Measurements from ENCODE around the gene FA2H. TPM values are rescaled to one million over a fixed set of nuclear protein-coding genes. Genes with fewer than 3 reads are reported as not detected.

FA2H gene
- total RNA-seq, 2 donors from 2014 or later = 0.49 TPM; not detected in 1

DNA sequence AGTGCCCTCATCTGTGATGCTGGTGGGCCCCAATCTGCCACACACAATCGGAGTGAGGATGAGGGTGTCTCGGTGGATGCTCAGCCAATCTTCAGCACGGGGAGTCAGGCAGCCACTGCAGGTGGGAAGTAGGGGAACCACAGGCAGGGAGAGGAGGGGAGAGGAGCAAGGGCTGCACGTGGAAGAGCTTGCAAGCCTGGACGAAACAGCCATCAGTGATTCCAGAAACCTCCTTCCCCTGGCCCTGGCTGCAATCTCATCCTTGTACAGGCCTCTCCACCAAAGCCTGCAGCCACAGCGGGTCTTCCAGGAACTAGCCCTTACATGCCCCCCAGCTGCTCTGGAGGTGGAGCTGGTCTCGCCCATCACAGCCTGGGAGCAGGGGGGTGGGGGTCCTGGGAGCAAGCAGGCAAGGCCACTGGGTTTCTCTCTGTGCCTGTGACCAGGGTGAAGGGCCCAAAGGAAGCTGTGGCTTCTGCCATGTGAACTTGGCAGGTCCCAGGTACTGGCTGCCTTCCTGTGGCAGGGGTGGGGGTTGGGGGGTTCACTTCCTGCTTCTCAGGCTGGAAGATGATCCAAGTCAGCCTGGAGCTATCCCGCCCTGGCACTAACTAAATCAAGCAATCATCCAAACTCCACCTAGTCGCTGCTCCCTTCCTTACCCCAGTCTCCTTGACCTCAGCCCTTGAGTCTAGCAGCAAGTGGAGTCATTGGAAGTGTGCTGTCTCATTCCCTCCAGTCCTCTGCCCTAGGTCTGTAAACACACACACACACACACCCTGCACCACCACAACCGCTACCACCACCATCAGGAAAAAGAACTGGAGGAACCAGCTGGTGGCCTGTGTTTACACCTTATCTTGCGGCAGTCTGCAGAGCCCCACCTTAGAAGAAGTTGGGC lies 44.6 kb downstream of the FA2H start:
- Histone ChIP-seq H3K36me3 (no peaks in the 10 kb centered on the region), H3K27ac (no peak overlapping the region), H3K27me3 (replicated peaks; ENCODE audit: insufficient read depth) (no peaks in the 10 kb centered on the region), H3K4me1 (ENCODE audit: control insufficient read depth in 1 of 2, low read depth in 2 of 2) (peaks cover 0 to 6% of the 10 kb centered on the region in 2 donors), H3K9me3 (peaks cover 6% of the 10 kb centered on the region), H3K4me3 (no peak overlapping the region)
- ATAC-seq (ENCODE audit: insufficient number of reproducible peaks, low FRiP score, low read depth) (no peak), DNase-seq (ENCODE audit: low spot score) (no peak)
- TF ChIP-seq, protein P1, sequence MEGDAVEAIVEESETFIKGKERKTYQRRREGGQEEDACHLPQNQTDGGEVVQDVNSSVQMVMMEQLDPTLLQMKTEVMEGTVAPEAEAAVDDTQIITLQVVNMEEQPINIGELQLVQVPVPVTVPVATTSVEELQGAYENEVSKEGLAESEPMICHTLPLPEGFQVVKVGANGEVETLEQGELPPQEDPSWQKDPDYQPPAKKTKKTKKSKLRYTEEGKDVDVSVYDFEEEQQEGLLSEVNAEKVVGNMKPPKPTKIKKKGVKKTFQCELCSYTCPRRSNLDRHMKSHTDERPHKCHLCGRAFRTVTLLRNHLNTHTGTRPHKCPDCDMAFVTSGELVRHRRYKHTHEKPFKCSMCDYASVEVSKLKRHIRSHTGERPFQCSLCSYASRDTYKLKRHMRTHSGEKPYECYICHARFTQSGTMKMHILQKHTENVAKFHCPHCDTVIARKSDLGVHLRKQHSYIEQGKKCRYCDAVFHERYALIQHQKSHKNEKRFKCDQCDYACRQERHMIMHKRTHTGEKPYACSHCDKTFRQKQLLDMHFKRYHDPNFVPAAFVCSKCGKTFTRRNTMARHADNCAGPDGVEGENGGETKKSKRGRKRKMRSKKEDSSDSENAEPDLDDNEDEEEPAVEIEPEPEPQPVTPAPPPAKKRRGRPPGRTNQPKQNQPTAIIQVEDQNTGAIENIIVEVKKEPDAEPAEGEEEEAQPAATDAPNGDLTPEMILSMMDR (IDR thresholded peaks at IDR 0.05) = no peak

DNA sequence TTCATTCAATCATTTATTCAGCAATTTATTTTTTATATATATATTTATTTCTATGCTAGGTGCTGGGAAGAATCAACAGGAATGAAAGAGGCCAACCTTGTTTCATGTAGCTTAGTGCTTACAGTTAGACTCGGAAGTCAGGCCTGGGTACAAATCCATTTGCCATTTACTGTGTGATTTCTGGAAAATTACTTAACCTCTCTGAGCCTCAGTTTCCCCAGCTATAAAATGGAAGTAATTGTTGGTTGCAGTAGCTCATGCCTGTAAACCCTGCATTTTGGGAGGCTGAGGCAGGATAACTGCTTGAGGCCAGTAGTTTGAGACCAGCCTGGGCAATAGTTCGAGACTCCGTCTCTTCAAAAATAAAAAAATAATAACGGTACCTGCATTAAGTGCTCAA lies 46.7 kb downstream of the FA2H start:
- Histone ChIP-seq H3K4me3 (no peak overlapping the region), H3K27ac (no peak overlapping the region), H3K4me1 (ENCODE audit: control insufficient read depth in 1 of 2, low read depth in 2 of 2) (peaks cover 0 to 8% of the 10 kb centered on the region in 2 donors), H3K36me3 (no peaks in the 10 kb centered on the region), H3K27me3 (replicated peaks; ENCODE audit: insufficient read depth) (no peaks in the 10 kb centered on the region), H3K9me3 (peaks cover 6% of the 10 kb centered on the region)
- ATAC-seq (ENCODE audit: insufficient number of reproducible peaks, low FRiP score, low read depth) (no peak), DNase-seq (ENCODE audit: low spot score) (no peak)
- TF ChIP-seq, protein P1 (IDR thresholded peaks at IDR 0.05) = no peak

DNA sequence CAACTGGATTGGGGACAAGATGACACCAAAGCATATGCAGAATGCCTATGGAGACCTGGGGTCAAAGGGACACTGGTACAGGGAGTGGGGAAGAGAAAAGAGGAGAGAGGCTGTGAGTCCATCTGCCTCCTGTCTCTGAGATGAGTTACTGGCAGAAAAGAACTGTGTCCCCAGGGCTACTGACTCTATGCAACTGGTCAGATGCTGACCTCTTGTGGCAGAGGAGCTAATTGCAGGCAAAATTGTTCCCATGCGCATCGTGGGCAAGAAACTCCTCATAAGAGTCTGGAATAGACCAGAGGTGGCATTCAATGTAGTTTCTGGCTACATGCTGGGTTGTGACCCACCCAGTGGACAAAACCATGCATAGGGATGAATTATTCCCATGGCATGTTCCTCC lies 47.9 kb downstream of the FA2H start:
- peaks cover 6% of the 10 kb centered on the region for H3K9me3 ChIP-seq
- TF ChIP-seq, protein P1 (IDR thresholded peaks at IDR 0.05) = peak; percentile 11
- DNase-seq (ENCODE audit: low spot score) (no peak), ATAC-seq (ENCODE audit: insufficient number of reproducible peaks, low FRiP score, low read depth) (no peak)
- no peaks in the 10 kb centered on the region for H3K36me3 ChIP-seq
- no peak overlapping the region for H3K27ac ChIP-seq
- H3K4me1 ChIP-seq (ENCODE audit: control insufficient read depth in 1 of 2, low read depth in 2 of 2) = peaks cover 0 to 8% of the 10 kb centered on the region in 2 donors
- no peaks in the 10 kb centered on the region for H3K27me3 ChIP-seq (replicated peaks; ENCODE audit: insufficient read depth)
- H3K4me3 ChIP-seq = no peak overlapping the region

DNA sequence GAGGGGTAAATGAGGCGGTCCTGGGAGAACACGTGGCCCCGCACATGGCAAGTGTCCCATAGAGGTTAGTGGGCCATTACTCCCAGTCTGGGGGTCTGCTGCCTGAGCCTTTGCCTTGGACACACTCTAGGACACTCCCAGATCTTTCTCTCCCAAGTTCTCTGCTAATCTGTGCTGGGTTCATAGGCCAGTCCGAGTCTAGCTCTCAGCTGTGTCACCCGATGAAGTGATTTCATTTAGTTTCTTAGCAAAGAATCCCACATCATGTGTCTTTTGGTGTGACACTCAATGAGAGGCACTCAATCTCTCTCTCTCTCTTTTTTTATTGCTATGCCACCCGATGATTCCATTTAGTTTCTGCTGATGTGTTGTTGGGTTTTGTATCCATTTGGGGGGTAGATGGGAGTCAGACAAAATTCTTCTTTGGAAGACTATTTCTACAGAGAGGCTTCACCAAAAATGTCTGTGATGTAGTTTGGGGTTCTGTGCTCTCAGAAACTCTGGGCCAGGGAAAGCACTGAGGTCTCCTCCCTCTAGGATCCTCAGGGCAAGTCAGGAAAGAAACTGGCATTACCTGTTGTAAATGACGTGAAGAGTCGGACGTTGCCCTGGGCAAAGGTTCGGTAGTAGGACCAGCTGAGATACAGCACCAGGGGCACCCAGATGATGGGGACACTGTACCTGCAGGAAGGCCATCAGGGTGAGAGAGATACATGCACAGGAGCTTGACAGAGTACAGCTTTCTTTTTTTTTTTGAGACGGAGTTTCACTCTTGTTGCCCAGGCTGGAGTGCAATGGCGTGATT lies 48.8 kb downstream of the FA2H start:
- peaks cover 0 to 8% of the 10 kb centered on the region in 2 donors for H3K4me1 ChIP-seq (ENCODE audit: control insufficient read depth in 1 of 2, low read depth in 2 of 2)
- no peaks in the 10 kb centered on the region for H3K27me3 ChIP-seq (replicated peaks; ENCODE audit: insufficient read depth)
- TF ChIP-seq, protein P1 (IDR thresholded peaks at IDR 0.05) = no peak
- DNase-seq (ENCODE audit: low spot score) (no peak), ATAC-seq (ENCODE audit: insufficient number of reproducible peaks, low FRiP score, low read depth) (no peak)
- no peaks in the 10 kb centered on the region for H3K36me3 ChIP-seq
- H3K4me3 ChIP-seq = no peak overlapping the region
- peaks cover 6% of the 10 kb centered on the region for H3K9me3 ChIP-seq
- H3K27ac ChIP-seq = no peak overlapping the region
